CD14-positive monocyte (primary cell): Measurements from ENCODE around the gene TSPAN5. TPM values are rescaled to one million over a fixed set of nuclear protein-coding genes. Genes with fewer than 3 reads are reported as not detected.

Experiments
- DNase-seq, 3 donors: peaks; one replicate each; pipeline ENCODE4 v3.0.0-alpha.2; 2011 to 2022
- H2AFZ ChIP-seq: 2 replicates; pipeline ENCODE4 v1.6.0; 2012; ENCODE audit warnings: mild to moderate bottlenecking, low read depth, low read length, inconsistent platforms; ENCODE audit not compliant: insufficient read depth, poor library complexity, severe bottlenecking
- H3K27ac ChIP-seq, 2 donors: 1 replicate in 1 of 2; 2 replicates in 1 of 2; pipeline ENCODE4 v1.5.1; 2012 to 2013; ENCODE audit warnings: low read length in 2 of 2, control low read depth in 1 of 2, inconsistent platforms in 1 of 2, low read depth in 1 of 2, mild to moderate bottlenecking in 1 of 2
- H3K27me3 ChIP-seq, 2 donors: one replicate each; pipeline versions ENCODE4 v1.6.0 to v1.6.1; 2011 to 2013; ENCODE audit warnings: low read length in 2 of 2; ENCODE audit not compliant: control insufficient read depth in 2 of 2, insufficient read depth in 2 of 2
- H3K36me3 ChIP-seq, 2 donors: replicated peaks in 1 of 2; 1 replicate in 1 of 2; 2 replicates in 1 of 2; pipeline versions ENCODE4 v1.5.1 to v1.6.1; 2012 to 2013; ENCODE audit warnings: low read length in 2 of 2, control low read depth in 1 of 2, inconsistent platforms in 1 of 2, mild to moderate bottlenecking in 1 of 2; ENCODE audit not compliant: insufficient read depth in 2 of 2, control insufficient read depth in 1 of 2
- H3K4me1 ChIP-seq, 2 donors: 1 replicate in 1 of 2; 2 replicates in 1 of 2; pipeline versions ENCODE4 v1.5.1 to v1.6.1; 2012 to 2013; ENCODE audit warnings: low read length in 2 of 2, control low read depth in 1 of 2, inconsistent platforms in 1 of 2, mild to moderate bottlenecking in 1 of 2, moderate library complexity in 1 of 2; ENCODE audit not compliant: insufficient read depth in 2 of 2, control insufficient read depth in 1 of 2
- H3K4me2 ChIP-seq: replicated peaks from 2 replicates; pipeline ENCODE3; 2012; ENCODE audit warnings: low read length, moderate library complexity, mild to moderate bottlenecking; ENCODE audit not compliant: poor library complexity, severe bottlenecking; ENCODE audit errors: extremely low read depth
- H3K4me3 ChIP-seq, 3 experiments: fragments of 200-600 bp in 1 of 3; sonication (generic) in 1 of 3; replicated peaks in 1 of 3; 1 replicate in 2 of 3; 2 replicates in 1 of 3; pipeline ENCODE4 v1.5.1; 2011 to 2013; ENCODE audit warnings: low read length in 3 of 3, mild to moderate bottlenecking in 3 of 3, control low read depth in 2 of 3, low read depth in 2 of 3, inconsistent platforms in 1 of 3, moderate library complexity in 1 of 3
- H3K79me2 ChIP-seq: 2 replicates; pipeline ENCODE4 v1.6.0; 2012; ENCODE audit warnings: mild to moderate bottlenecking, control low read depth, inconsistent platforms, low read length, moderate library complexity; ENCODE audit not compliant: insufficient read depth
- H3K9ac ChIP-seq: 2 replicates; pipeline ENCODE4 v1.6.0; 2017; ENCODE audit warnings: low read length, mild to moderate bottlenecking; ENCODE audit not compliant: insufficient read depth, poor library complexity, severe bottlenecking
- H3K9me3 ChIP-seq, 2 donors: replicated peaks in 1 of 2; 1 replicate in 1 of 2; 2 replicates in 1 of 2; pipeline versions ENCODE4 v1.5.1 to v1.6.1; 2012 to 2013; ENCODE audit warnings: low read length in 2 of 2, control low read depth in 1 of 2; ENCODE audit not compliant: control insufficient read depth in 1 of 2, insufficient read depth in 1 of 2
- H4K20me1 ChIP-seq: 2 replicates; pipeline ENCODE4 v1.6.0; 2012; ENCODE audit warnings: mild to moderate bottlenecking, low read length, control low read depth, moderate library complexity; ENCODE audit not compliant: insufficient read depth
- H3K27ac Mint-ChIP-seq, 7 donors: one replicate each; pipeline ENCODE4 v1.8.0; 2020; ENCODE audit warnings: mild to moderate bottlenecking in 7 of 7, mixed read lengths in 7 of 7, moderate library complexity in 6 of 7, inconsistent platforms in 2 of 7
- H3K27me3 Mint-ChIP-seq, 3 donors: one replicate each; pipeline ENCODE4 v1.8.0; 2021 to 2022; ENCODE audit warnings: low read depth in 3 of 3, mild to moderate bottlenecking in 3 of 3, mixed read lengths in 3 of 3, moderate library complexity in 3 of 3, inconsistent platforms in 1 of 3
- H3K36me3 Mint-ChIP-seq, 2 donors: one replicate each; pipeline ENCODE4 v1.8.0; 2020; ENCODE audit warnings: mixed read lengths in 2 of 2, inconsistent platforms in 1 of 2, mild to moderate bottlenecking in 1 of 2
- H3K4me1 Mint-ChIP-seq: one replicate; pipeline ENCODE4 v1.8.0; 2020; ENCODE audit warnings: mild to moderate bottlenecking, mixed read lengths
- H3K4me3 Mint-ChIP-seq, 2 donors: one replicate each; pipeline ENCODE4 v1.8.0; 2020; ENCODE audit warnings: mild to moderate bottlenecking in 2 of 2, mixed read lengths in 2 of 2, moderate library complexity in 1 of 2
- H3K9me3 Mint-ChIP-seq, 7 donors: one replicate each; pipeline ENCODE4 v1.8.0; 2020 to 2022; ENCODE audit warnings: mixed read lengths in 7 of 7, mild to moderate bottlenecking in 6 of 7, moderate library complexity in 6 of 7, inconsistent platforms in 2 of 7
- WGBS: methylation state at CpG from one replicate; pipeline ENCODE4 v1.1.5; 2013; ENCODE audit warnings: missing lambda C conversion rate; ENCODE audit not compliant: insufficient coverage; 5-methylcytosine and 5-hydroxymethylcytosine counted together
- intact Hi-C, 2 donors: fragments of 100-400 bp; cut with micrococcal nuclease; formaldehyde crosslinking; loops; one replicate each; pipeline versions ENCODE4 v1.15.0 to v1.15.1; 2023
- polyA plus RNA-seq, 3 donors: library from polyadenylated mRNA; depleted of rRNA in 1 of 3; unstranded in 2 of 3; stranded (reverse) in 1 of 3; fragments of 300-500 nt in 2 of 3; fragments of >200 nt in 1 of 3; fragmentation: Illumina TruSeq in 2 of 3; gene quantifications; 1 replicate in 2 of 3; 2 replicates in 1 of 3; pipeline ENCODE4 v1.2.3, GENCODE V29; 2012 to 2021
- TF ChIP-seq, protein P1 (sequence below): fragments of 200-600 bp; IDR thresholded peaks from one replicate; pipeline ENCODE4 v1.8.0; 2022; ENCODE audit warnings: antibody characterized with exemption, mild to moderate bottlenecking

TSPAN5 gene
- polyA plus RNA-seq, 3 donors, result 0.09 to 1.1 (median 0.13) TPM

GRCh38 chr4:98514741-98515469, 143.5 kb downstream of the TSPAN5 start:
- Mint-ChIP-seq H3K27me3 (no peaks in the 10 kb centered on the region), H3K9me3 (peaks cover 0 to 5% (median 2%) of the 10 kb centered on the region in 7 donors), H3K27ac (no peak overlapping the region), H3K4me3 (no peak overlapping the region), H3K36me3 (no peaks in the 10 kb centered on the region), H3K4me1 (peaks cover 5% of the 10 kb centered on the region)
- H3K9me3 ChIP-seq, result peaks cover 0 to 3% of the 10 kb centered on the region in 2 donors
- WGBS, result 67% methylated on average over 3 of the region's 4 CpGs
- no peaks in the 10 kb centered on the region for H3K79me2 ChIP-seq
- no peak overlapping the region for H3K4me3 ChIP-seq
- H3K4me1 ChIP-seq, result no peaks in the 10 kb centered on the region
- DNase-seq, result no peak
- H3K27me3 ChIP-seq, result no peaks in the 10 kb centered on the region
- intact Hi-C loops, result no loop called here
- no peak overlapping the region for H2AFZ ChIP-seq
- H3K9ac ChIP-seq, result no peak overlapping the region
- TF ChIP-seq, protein P1, sequence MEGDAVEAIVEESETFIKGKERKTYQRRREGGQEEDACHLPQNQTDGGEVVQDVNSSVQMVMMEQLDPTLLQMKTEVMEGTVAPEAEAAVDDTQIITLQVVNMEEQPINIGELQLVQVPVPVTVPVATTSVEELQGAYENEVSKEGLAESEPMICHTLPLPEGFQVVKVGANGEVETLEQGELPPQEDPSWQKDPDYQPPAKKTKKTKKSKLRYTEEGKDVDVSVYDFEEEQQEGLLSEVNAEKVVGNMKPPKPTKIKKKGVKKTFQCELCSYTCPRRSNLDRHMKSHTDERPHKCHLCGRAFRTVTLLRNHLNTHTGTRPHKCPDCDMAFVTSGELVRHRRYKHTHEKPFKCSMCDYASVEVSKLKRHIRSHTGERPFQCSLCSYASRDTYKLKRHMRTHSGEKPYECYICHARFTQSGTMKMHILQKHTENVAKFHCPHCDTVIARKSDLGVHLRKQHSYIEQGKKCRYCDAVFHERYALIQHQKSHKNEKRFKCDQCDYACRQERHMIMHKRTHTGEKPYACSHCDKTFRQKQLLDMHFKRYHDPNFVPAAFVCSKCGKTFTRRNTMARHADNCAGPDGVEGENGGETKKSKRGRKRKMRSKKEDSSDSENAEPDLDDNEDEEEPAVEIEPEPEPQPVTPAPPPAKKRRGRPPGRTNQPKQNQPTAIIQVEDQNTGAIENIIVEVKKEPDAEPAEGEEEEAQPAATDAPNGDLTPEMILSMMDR, result no peak
- no peaks in the 10 kb centered on the region for H4K20me1 ChIP-seq
- H3K36me3 ChIP-seq, result no peaks in the 10 kb centered on the region
- no peak overlapping the region for H3K27ac ChIP-seq
- no peak overlapping the region for H3K4me2 ChIP-seq

DNA sequence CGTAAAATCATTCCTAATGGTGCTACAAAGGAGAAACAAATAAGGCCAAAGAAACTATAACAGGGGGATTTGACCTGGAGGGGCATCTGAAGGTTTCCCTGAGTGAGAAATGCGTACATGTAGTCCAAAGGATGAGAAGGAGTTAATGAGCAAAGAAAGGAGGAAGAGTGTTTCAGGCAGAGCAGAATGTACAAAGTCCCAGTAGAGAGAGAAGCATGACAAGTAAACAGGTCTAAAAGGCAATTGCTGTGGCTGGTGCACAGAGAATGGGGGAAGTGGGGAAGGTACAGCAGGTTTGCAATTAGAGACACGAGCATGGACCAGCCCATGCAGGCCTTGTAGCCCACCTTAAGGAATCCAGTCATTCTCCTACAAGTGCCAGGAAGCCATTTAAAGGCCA, 145.5 kb downstream of the TSPAN5 start:
- no peak overlapping the region for H3K27ac Mint-ChIP-seq
- H3K79me2 ChIP-seq, result no peaks in the 10 kb centered on the region
- no peak overlapping the region for H2AFZ ChIP-seq

More for the DNA sequence above, 145.5 kb downstream of the TSPAN5 start:
- Histone ChIP-seq H3K4me2 (no peak overlapping the region), H3K27me3 (no peaks in the 10 kb centered on the region), H3K36me3 (no peaks in the 10 kb centered on the region), H3K27ac (no peak overlapping the region), H3K4me3 (no peak overlapping the region), H3K4me1 (no peaks in the 10 kb centered on the region), H3K9me3 (peaks cover 0 to 3% of the 10 kb centered on the region in 2 donors), H4K20me1 (no peaks in the 10 kb centered on the region), H3K9ac (no peak overlapping the region)
- Mint-ChIP-seq H3K36me3 (no peaks in the 10 kb centered on the region), H3K4me1 (peaks cover 5% of the 10 kb centered on the region), H3K4me3 (no peak overlapping the region), H3K9me3 (peaks cover 0 to 3% (median 2%) of the 10 kb centered on the region in 7 donors), H3K27me3 (no peaks in the 10 kb centered on the region)
- 94% methylated on average over 1 of the region's 3 CpGs for WGBS
- TF ChIP-seq, protein P1, result no peak
- intact Hi-C loops, result no loop called here
- no peak for DNase-seq
